Panc1 (cell line): ENCODE results near the gene CD320. TPM values are rescaled to one million over a fixed set of nuclear protein-coding genes. Genes with fewer than 3 reads are reported as not detected.

Experiments used
- ATAC-seq: fragments of 200-7000 bp; cut with Tn5 transposase; 2 replicates; pipeline ENCODE4 v1.9.1; 2020; ENCODE audit warnings: mild to moderate bottlenecking, moderate library complexity
- BruUV-seq: library from RNA; stranded (reverse); fragments of 400-500 nt; replicated peaks from 2 replicates; lab custom pipeline; 2021; lab: Mats Ljungman, UMichigan
- CTCF ChIA-PET: fragments of 300-600 bp; sonication (Branson Sonifier 250); formaldehyde crosslinking; loops from one replicate; lab custom pipeline; 2022; ENCODE audit warnings: antibody characterized with exemption; lab: Charles Lee
- POLR2A ChIA-PET: fragments of 300-600 bp; sonication (Branson Sonifier 250); formaldehyde crosslinking; loops from one replicate; lab custom pipeline; 2022; ENCODE audit warnings: antibody characterized with exemption; lab: Charles Lee
- DNase-seq: peaks from one replicate; pipeline ENCODE4 v3.0.0-alpha.2; 2010; ENCODE audit warnings: low read depth, low spot score
- H3K27ac ChIP-seq: 2 replicates; pipeline ENCODE4 v1.5.1; 2011; ENCODE audit warnings: mild to moderate bottlenecking, low read length, inconsistent platforms
- H3K27me3 ChIP-seq: fragments of 200-500 bp; sonication (Bioruptor generic); 2 replicates; pipeline ENCODE4 v1.6.0; 2014; ENCODE audit warnings: low read length, inconsistent platforms; ENCODE audit not compliant: control insufficient read depth, insufficient read depth
- H3K36me3 ChIP-seq: fragments of 200-500 bp; sonication (Bioruptor generic); 2 replicates; pipeline ENCODE4 v1.5.1; 2014; ENCODE audit warnings: inconsistent platforms, mild to moderate bottlenecking, low read length, moderate library complexity; ENCODE audit not compliant: control insufficient read depth, insufficient read depth
- H3K4me1 ChIP-seq: 2 replicates; pipeline ENCODE4 v1.5.1; 2011; ENCODE audit warnings: inconsistent platforms, mild to moderate bottlenecking, low read length, moderate library complexity; ENCODE audit not compliant: control insufficient read depth, insufficient read depth
- H3K4me3 ChIP-seq, 2 experiments: 2 replicates each; pipeline ENCODE4 v1.5.1; 2011 to 2012; ENCODE audit warnings: low read depth in 2 of 2, low read length in 2 of 2, mild to moderate bottlenecking in 2 of 2, inconsistent platforms in 1 of 2, moderate library complexity in 1 of 2
- H3K9me3 ChIP-seq: fragments of 200-500 bp; sonication (Bioruptor generic); 2 replicates; pipeline ENCODE4 v1.5.1; 2014; ENCODE audit warnings: low read depth, mild to moderate bottlenecking, inconsistent platforms, low read length, moderate library complexity; ENCODE audit not compliant: control insufficient read depth, insufficient read depth
- POLR2AphosphoS5 ChIP-seq: IDR thresholded peaks from 2 replicates; pipeline ENCODE4 v1.6.1; 2012; ENCODE audit warnings: mild to moderate bottlenecking, low read depth, low read length, moderate library complexity
- SIN3A ChIP-seq: IDR thresholded peaks from 2 replicates; pipeline ENCODE4 v1.6.1; 2012; ENCODE audit warnings: low read depth, mild to moderate bottlenecking, low read length, moderate library complexity, borderline replicate concordance; ENCODE audit not compliant: insufficient read depth
- TCF7L2 ChIP-seq: IDR thresholded peaks from 2 replicates; pipeline ENCODE4 v1.6.1; 2011; ENCODE audit warnings: mild to moderate bottlenecking, low read depth, low read length, inconsistent platforms
- in situ Hi-C: cut with HindIII; loops from 2 replicates; pipeline ENCODE4 v1.10.0; 2016; ENCODE audit warnings: low sequenced_read_pairs, low pct_unique_long_range_greater_than_20kb
- intact Hi-C: fragments of 100-400 bp; cut with micrococcal nuclease; formaldehyde crosslinking; loops from one replicate; pipeline ENCODE4 v1.10.0; 2022; ENCODE audit not compliant: unreplicated experiment
- total RNA-seq: library from RNA; stranded (reverse); gene quantifications from one replicate; pipeline ENCODE4 v1.2.1, GENCODE V29; 2021; ENCODE audit not compliant: unreplicated experiment
- TF ChIP-seq, protein P1 (sequence below): fragments of 450-650 bp; IDR thresholded peaks from 2 replicates; pipeline ENCODE4 v1.5.1; 2017; ENCODE audit warnings: mild to moderate bottlenecking
- TF ChIP-seq, protein P2 (sequence below), 2 experiments: IDR thresholded peaks; 2 replicates each; pipeline ENCODE4 v1.6.1; 2011 to 2012; ENCODE audit warnings: low read depth in 2 of 2, control low read depth in 1 of 2, low read length in 1 of 2, mild to moderate bottlenecking in 1 of 2, moderate library complexity in 1 of 2; ENCODE audit not compliant: insufficient read depth in 1 of 2

CD320 gene
- total RNA-seq, 1 experiment from 2014 or later = 120 TPM

DNA sequence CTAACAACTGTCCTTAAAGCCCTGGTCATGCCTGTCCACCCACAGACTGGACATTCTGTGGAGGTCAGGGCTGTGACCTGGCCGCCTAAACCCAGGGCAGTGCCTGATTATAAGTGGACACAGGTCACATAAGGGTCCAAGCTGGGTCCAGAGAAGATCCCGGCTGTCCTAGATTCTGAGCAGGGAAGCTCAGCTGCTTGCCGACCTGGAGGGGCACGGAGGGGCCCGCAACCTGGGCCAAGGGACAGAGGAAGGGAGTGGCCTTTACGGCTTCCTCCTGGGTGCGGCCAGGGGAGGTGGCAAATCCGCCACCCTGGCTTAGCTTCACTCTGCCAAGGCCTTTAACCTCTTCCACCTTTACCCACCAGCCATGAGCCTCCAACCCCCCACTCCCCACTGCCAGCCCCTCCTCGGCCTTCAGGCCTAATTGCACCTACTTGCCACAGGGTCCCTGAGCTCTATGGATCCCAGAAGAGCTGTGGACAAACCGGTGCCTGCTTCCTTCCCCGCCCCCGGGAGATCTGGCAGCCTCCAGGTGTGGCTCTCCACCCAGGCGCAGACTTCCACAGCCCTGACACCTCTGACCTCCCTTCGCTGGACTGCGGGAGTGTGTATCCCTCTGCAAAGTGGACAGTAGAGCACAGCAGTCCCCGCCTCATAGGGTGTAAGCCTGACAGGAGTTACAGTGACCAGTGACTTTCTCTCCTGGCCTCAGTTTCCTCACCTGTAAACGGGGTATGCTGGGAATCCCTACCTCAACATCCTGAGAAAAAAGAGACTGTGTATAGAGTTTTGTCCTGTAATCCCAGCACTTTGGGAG, 1.7 kb downstream of the CD320 start:
- no peak for ATAC-seq
- BruUV-seq = TSS peak; percentile 68
- Histone ChIP-seq H3K27me3 (no peaks in the 10 kb centered on the region), H3K36me3 (no peaks in the 10 kb centered on the region; the same call in 1 of the 2 replicates), H3K9me3 (no peaks in the 10 kb centered on the region), H3K27ac (peak overlapping the region; percentile 86; the same call in 1 of the 2 replicates), H3K4me3 (no peak overlapping the region; a peak in 1 of 4 replicates), H3K4me1 (peaks cover 11% of the 10 kb centered on the region)
- DNase-seq = no peak
- ChIA-PET POLR2A (no interaction called here), CTCF (no interaction called here)
- in situ Hi-C loops = no loop called here
- intact Hi-C loops = no loop called here
- TF ChIP-seq POLR2AphosphoS5 = no peak
- TF ChIP-seq TCF7L2 = no peak
- TF ChIP-seq SIN3A = no peak
- TF ChIP-seq, protein P1, sequence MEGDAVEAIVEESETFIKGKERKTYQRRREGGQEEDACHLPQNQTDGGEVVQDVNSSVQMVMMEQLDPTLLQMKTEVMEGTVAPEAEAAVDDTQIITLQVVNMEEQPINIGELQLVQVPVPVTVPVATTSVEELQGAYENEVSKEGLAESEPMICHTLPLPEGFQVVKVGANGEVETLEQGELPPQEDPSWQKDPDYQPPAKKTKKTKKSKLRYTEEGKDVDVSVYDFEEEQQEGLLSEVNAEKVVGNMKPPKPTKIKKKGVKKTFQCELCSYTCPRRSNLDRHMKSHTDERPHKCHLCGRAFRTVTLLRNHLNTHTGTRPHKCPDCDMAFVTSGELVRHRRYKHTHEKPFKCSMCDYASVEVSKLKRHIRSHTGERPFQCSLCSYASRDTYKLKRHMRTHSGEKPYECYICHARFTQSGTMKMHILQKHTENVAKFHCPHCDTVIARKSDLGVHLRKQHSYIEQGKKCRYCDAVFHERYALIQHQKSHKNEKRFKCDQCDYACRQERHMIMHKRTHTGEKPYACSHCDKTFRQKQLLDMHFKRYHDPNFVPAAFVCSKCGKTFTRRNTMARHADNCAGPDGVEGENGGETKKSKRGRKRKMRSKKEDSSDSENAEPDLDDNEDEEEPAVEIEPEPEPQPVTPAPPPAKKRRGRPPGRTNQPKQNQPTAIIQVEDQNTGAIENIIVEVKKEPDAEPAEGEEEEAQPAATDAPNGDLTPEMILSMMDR = no peak
- TF ChIP-seq, protein P2, sequence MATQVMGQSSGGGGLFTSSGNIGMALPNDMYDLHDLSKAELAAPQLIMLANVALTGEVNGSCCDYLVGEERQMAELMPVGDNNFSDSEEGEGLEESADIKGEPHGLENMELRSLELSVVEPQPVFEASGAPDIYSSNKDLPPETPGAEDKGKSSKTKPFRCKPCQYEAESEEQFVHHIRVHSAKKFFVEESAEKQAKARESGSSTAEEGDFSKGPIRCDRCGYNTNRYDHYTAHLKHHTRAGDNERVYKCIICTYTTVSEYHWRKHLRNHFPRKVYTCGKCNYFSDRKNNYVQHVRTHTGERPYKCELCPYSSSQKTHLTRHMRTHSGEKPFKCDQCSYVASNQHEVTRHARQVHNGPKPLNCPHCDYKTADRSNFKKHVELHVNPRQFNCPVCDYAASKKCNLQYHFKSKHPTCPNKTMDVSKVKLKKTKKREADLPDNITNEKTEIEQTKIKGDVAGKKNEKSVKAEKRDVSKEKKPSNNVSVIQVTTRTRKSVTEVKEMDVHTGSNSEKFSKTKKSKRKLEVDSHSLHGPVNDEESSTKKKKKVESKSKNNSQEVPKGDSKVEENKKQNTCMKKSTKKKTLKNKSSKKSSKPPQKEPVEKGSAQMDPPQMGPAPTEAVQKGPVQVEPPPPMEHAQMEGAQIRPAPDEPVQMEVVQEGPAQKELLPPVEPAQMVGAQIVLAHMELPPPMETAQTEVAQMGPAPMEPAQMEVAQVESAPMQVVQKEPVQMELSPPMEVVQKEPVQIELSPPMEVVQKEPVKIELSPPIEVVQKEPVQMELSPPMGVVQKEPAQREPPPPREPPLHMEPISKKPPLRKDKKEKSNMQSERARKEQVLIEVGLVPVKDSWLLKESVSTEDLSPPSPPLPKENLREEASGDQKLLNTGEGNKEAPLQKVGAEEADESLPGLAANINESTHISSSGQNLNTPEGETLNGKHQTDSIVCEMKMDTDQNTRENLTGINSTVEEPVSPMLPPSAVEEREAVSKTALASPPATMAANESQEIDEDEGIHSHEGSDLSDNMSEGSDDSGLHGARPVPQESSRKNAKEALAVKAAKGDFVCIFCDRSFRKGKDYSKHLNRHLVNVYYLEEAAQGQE (IDR thresholded peaks at IDR 0.05; ENCODE audit: insufficient read depth in 1 of 2, low read depth in 2 of 2, low read length in 1 of 2) = no peak

DNA sequence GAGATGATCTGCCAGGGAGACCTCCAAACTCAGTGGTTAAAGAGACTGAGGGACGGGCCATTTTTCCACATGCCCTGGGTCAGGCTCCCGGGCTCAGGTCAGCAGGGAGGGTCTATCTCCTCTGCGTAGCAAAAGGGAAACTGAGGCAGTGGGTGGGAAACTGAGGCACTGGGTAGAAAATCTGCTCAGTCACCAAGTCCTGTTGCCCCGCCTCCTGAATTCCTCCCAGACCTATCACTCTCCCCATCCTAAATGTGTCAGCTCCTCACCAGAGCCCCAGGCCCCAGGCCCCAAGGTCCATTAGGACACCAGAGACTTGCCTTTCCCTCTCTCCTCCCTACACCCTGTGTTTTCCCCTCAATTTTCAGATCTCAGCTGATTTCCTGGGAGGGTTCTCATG, 2.4 kb downstream of the CD320 start:
- Histone ChIP-seq H3K27ac (no peak overlapping the region), H3K9me3 (no peaks in the 10 kb centered on the region), H3K4me3 (no peak overlapping the region), H3K4me1 (peaks cover 11% of the 10 kb centered on the region), H3K36me3 (no peaks in the 10 kb centered on the region; the same call in 1 of the 2 replicates), H3K27me3 (no peaks in the 10 kb centered on the region)
- intact Hi-C loops (no loop called here), in situ Hi-C loops (no loop called here)
- ChIA-PET CTCF (no interaction called here), POLR2A (no interaction called here)
- BruUV-seq = no TSS peak
- ATAC-seq (no peak), DNase-seq (no peak)
- TF ChIP-seq, protein P1 = no peak
- TF ChIP-seq TCF7L2 (no peak), POLR2AphosphoS5 (no peak), SIN3A (no peak)
- TF ChIP-seq, protein P2 (IDR thresholded peaks at IDR 0.05; ENCODE audit: insufficient read depth in 1 of 2, low read depth in 2 of 2, low read length in 1 of 2) = no peak
